GM23338 (cell line): ENCODE data around the gene NLN. TPM values are rescaled to one million over a fixed set of nuclear protein-coding genes. Genes with fewer than 3 reads are reported as not detected.
"Not testable (repeated sequence)": the region's sequence is repeated elsewhere in the genome, so short reads cannot be mapped to it uniquely, and the experiment has no call there.

ENCODE experiments used
- ATAC-seq: fragments of 200-7000 bp; cut with Tn5 transposase; 3 replicates; pipeline ENCODE4 v1.9.1; 2020
- DNase-seq: peaks from one replicate; pipeline ENCODE4 v3.0.0-alpha.2; 2015; ENCODE audit warnings: low spot score
- H2AFZ ChIP-seq: fragments of 200-600 bp; sonication (generic); 2 replicates; pipeline ENCODE4 v1.8.0; 2016; ENCODE audit warnings: antibody characterized with exemption, mild to moderate bottlenecking, moderate library complexity
- H3F3A ChIP-seq: fragments of 200-600 bp; sonication (generic); replicated peaks from 2 replicates; pipeline ENCODE4 v1.8.0; 2017; ENCODE audit warnings: antibody characterized with exemption, mixed run types, low read depth
- H3K27ac ChIP-seq: fragments of 200-600 bp; sonication (generic); 2 replicates; pipeline ENCODE4 v1.6.1; 2016; ENCODE audit warnings: low read depth
- H3K27me3 ChIP-seq: fragments of 200-600 bp; sonication (generic); 2 replicates; pipeline ENCODE4 v1.8.0; 2016; ENCODE audit warnings: mild to moderate bottlenecking, mixed run types, moderate library complexity; ENCODE audit not compliant: insufficient read depth
- H3K36me3 ChIP-seq: fragments of 200-600 bp; sonication (generic); 2 replicates; pipeline ENCODE4 v1.8.0; 2016; ENCODE audit warnings: mild to moderate bottlenecking; ENCODE audit not compliant: insufficient read depth
- H3K4me1 ChIP-seq: fragments of 200-600 bp; sonication (generic); 2 replicates; pipeline ENCODE4 v1.8.0; 2016; ENCODE audit warnings: mild to moderate bottlenecking, moderate library complexity; ENCODE audit not compliant: insufficient read depth
- H3K4me2 ChIP-seq: fragments of 200-600 bp; sonication (generic); 2 replicates; pipeline ENCODE4 v1.7.1; 2017; ENCODE audit warnings: mixed run types
- H3K4me3 ChIP-seq: fragments of 200-600 bp; sonication (generic); 2 replicates; pipeline ENCODE4 v1.6.1; 2016; ENCODE audit warnings: mixed run types
- H3K79me2 ChIP-seq: fragments of 200-600 bp; sonication (generic); replicated peaks from 2 replicates; pipeline ENCODE4 v1.8.0; 2017; ENCODE audit warnings: mild to moderate bottlenecking; ENCODE audit not compliant: insufficient read depth
- H3K9me2 ChIP-seq: fragments of 200-600 bp; sonication (generic); 2 replicates; pipeline ENCODE4 v1.8.0; 2017; ENCODE audit not compliant: insufficient read depth
- H4K20me1 ChIP-seq: fragments of 200-600 bp; sonication (generic); replicated peaks from 2 replicates; pipeline ENCODE4 v1.8.0; 2017; ENCODE audit warnings: mild to moderate bottlenecking; ENCODE audit not compliant: insufficient read depth
- H3K27ac Mint-ChIP-seq: 2 replicates; pipeline ENCODE4 v1.8.0; 2020; ENCODE audit warnings: inconsistent platforms, mild to moderate bottlenecking, moderate library complexity, mixed read lengths
- H3K27me3 Mint-ChIP-seq: 3 replicates; pipeline ENCODE4 v1.8.0; 2022; ENCODE audit warnings: low read depth, mild to moderate bottlenecking, moderate library complexity, mixed read lengths, inconsistent platforms; ENCODE audit not compliant: insufficient read depth, poor library complexity
- H3K36me3 Mint-ChIP-seq: 3 replicates; pipeline ENCODE4 v1.8.0; 2021; ENCODE audit warnings: low read depth, mild to moderate bottlenecking, inconsistent platforms, moderate library complexity, mixed read lengths
- H3K4me1 Mint-ChIP-seq: 3 replicates; pipeline ENCODE4 v1.8.0; 2020; ENCODE audit warnings: mild to moderate bottlenecking, inconsistent platforms, mixed read lengths
- H3K4me3 Mint-ChIP-seq: 3 replicates; pipeline ENCODE4 v1.8.0; 2021; ENCODE audit warnings: moderate library complexity, mild to moderate bottlenecking, inconsistent platforms, mixed read lengths
- H3K9me3 Mint-ChIP-seq: 3 replicates; pipeline ENCODE4 v1.8.0; 2020; ENCODE audit warnings: moderate library complexity, mild to moderate bottlenecking, inconsistent platforms, mixed read lengths
- EZH2 ChIP-seq: fragments of 200-600 bp; sonication (generic); IDR thresholded peaks from one replicate; pipeline ENCODE4 v1.8.0; 2017; ENCODE audit warnings: antibody characterized with exemption, mild to moderate bottlenecking, low read depth; ENCODE audit not compliant: unreplicated experiment
- JUNB ChIP-seq: IDR thresholded peaks from one replicate; pipeline ENCODE4 v1.6.1; 2016; ENCODE audit warnings: antibody characterized with exemption; ENCODE audit not compliant: unreplicated experiment
- NANOG ChIP-seq: IDR thresholded peaks from 2 replicates; pipeline ENCODE4 v1.6.1; 2016; ENCODE audit warnings: antibody characterized with exemption, borderline replicate concordance
- POLR2AphosphoS5 ChIP-seq: IDR thresholded peaks from 2 replicates; pipeline ENCODE4 v1.6.1; 2016; ENCODE audit warnings: antibody characterized with exemption, low read depth
- REST ChIP-seq: IDR thresholded peaks from one replicate; pipeline ENCODE4 v1.6.1; 2018; ENCODE audit warnings: antibody characterized with exemption; ENCODE audit not compliant: unreplicated experiment
- STAT1 ChIP-seq: IDR thresholded peaks from one replicate; pipeline ENCODE4 v1.6.1; 2016; ENCODE audit warnings: antibody characterized with exemption; ENCODE audit not compliant: unreplicated experiment
- ZNF114 ChIP-seq: fragments of 250-450 bp; sonication (Bioruptor Pico); IDR thresholded peaks from 2 replicates; pipeline ENCODE4 v1.5.0; 2020; ENCODE audit warnings: mild to moderate bottlenecking, moderate library complexity
- ZNF331 ChIP-seq: fragments of 250-450 bp; sonication (Bioruptor Pico); IDR thresholded peaks from 2 replicates; pipeline ENCODE4 v1.5.0; 2020; ENCODE audit warnings: low read depth, mild to moderate bottlenecking, moderate library complexity
- ZNF462 ChIP-seq: fragments of 250-450 bp; sonication (Bioruptor Pico); IDR thresholded peaks from 2 replicates; pipeline ENCODE4 v1.5.0; 2020; ENCODE audit warnings: mild to moderate bottlenecking, moderate library complexity
- polyA plus RNA-seq: library from polyadenylated mRNA; unstranded; fragments of >200 nt; fragmentation: Nextera tagmentation; extraction: Ambion mirVana; gene quantifications from 2 replicates; pipeline ENCODE4 v1.2.1, GENCODE V29; 2016
- total RNA-seq: library from RNA; depleted of rRNA; stranded (reverse); fragments of >200 nt; shearing (Covaris generic); gene quantifications from 2 replicates; pipeline ENCODE4 v1.2.3, GENCODE V29; 2014

NLN gene
- total and polyA plus RNA-seq, 2 experiments from 2014 or later: 56.4 to 168 TPM

- Mint-ChIP-seq H3K9me3 (peaks cover 8% of the 10 kb centered on the region; the same call in 1 of the 3 replicates), H3K4me1 (no peaks in the 10 kb centered on the region), H3K36me3 (peaks cover 4% of the 10 kb centered on the region; the same call in 1 of the 3 replicates), H3K4me3 (no peak overlapping the region), H3K27me3 (no peaks in the 10 kb centered on the region), H3K27ac (no peak overlapping the region)
- Histone ChIP-seq H3K4me1 (no peaks in the 10 kb centered on the region), H3K36me3 (no peaks in the 10 kb centered on the region), H3K27ac (no peak overlapping the region), H3K79me2 (no peaks in the 10 kb centered on the region), H4K20me1 (no peaks in the 10 kb centered on the region), H3F3A (no peaks in the 10 kb centered on the region), H2AFZ (no peak overlapping the region), H3K4me3 (no peak overlapping the region), H3K27me3 (no peaks in the 10 kb centered on the region), H3K9me2 (0 out of 2 replicates have a peak, but pooled peaks cover 4% of the 10 kb centered on the region), H3K4me2 (no peak overlapping the region)
- no peak for TF ChIP-seq REST
- no peak for TF ChIP-seq EZH2
- TF ChIP-seq ZNF114 (CRISPR knock-in tag): no peak
- no peak for TF ChIP-seq JUNB
- TF ChIP-seq NANOG: no peak
- no peak for TF ChIP-seq STAT1
- no peak for TF ChIP-seq ZNF462 (CRISPR knock-in tag)
- TF ChIP-seq ZNF331 (CRISPR knock-in tag): no peak
- no peak for TF ChIP-seq POLR2AphosphoS5
- no peak for DNase-seq
- ATAC-seq: no peak
Observed at GRCh38 chr5:65846101-65846500, 124.1 kb downstream of the NLN start.

GRCh38 chr5:65847019-65847418 lies 125.0 kb downstream of the NLN start:
- not testable (repeated sequence) for H3K4me1 Mint-ChIP-seq, H3K27ac Mint-ChIP-seq, H3K27me3 Mint-ChIP-seq, H2AFZ ChIP-seq, H3K4me2 ChIP-seq, H3F3A ChIP-seq, H3K36me3 Mint-ChIP-seq, H3K27me3 ChIP-seq, H3K4me3 Mint-ChIP-seq, H3K9me2 ChIP-seq, H3K4me3 ChIP-seq, H3K27ac ChIP-seq, ATAC-seq, DNase-seq, H4K20me1 ChIP-seq, H3K4me1 ChIP-seq, H3K36me3 ChIP-seq, H3K79me2 ChIP-seq, H3K9me3 Mint-ChIP-seq

GRCh38 chr5:65849918-65850317 lies 127.9 kb downstream of the NLN start:
- not testable (repeated sequence) for H3K27ac Mint-ChIP-seq, H3K9me3 Mint-ChIP-seq, H4K20me1 ChIP-seq, H3K27me3 Mint-ChIP-seq, H3K79me2 ChIP-seq, H3K4me2 ChIP-seq, H3K4me3 ChIP-seq, H3K27me3 ChIP-seq, H3F3A ChIP-seq, H3K36me3 ChIP-seq, H3K9me2 ChIP-seq, ATAC-seq, H3K4me1 Mint-ChIP-seq, H3K27ac ChIP-seq, H3K36me3 Mint-ChIP-seq, H3K4me3 Mint-ChIP-seq, H3K4me1 ChIP-seq, H2AFZ ChIP-seq, DNase-seq
